ENCODE results near the gene PHPT1. TPM values are rescaled to one million over a fixed set of nuclear protein-coding genes. Genes with fewer than 3 reads are reported as not detected.

PHPT1 gene
- total and polyA plus RNA-seq, 2 of the 13 experiments (the other 11 are each of a cell fraction or from before 2014, with no cell fraction given) = 189 to 192 TPM

DNA sequence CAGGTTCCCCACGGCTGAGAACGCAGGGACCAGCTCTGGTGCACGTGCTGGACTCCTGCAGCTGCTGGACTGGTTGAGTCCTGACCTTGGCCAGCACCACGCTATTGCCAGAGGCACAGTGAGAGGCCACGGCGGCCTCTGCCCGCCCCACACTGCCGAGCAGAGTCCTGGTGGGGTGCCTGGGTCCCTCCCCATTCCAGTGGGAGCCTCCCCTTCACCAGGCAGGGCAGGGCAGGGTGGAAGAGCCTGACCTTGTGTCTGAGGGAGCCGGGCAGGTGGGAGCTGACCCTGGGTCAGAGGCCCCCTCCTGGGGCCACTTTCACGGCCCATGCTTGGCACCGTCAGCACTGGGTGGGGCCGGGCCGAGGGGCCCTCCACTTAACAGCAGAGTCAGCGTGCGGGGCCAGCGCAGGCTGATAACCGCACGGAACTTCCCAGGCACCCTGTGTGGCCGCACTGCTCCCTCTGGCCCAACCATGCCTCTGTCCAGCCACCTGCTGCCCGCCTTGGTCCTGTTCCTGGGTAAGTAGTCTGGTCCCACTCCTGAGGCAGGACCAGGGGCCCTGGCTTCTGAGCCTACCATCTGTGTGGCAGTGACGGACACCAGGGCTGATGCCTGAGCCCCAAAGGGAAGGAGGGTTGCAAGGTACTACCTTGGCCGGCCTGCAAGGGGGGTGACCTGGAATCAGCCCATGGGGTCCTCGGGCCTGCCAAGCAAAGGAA, 2.9 kb downstream of the PHPT1 start, which contains the start of gene MAMDC4 (continued):
- TF ChIP-seq, protein P1, sequence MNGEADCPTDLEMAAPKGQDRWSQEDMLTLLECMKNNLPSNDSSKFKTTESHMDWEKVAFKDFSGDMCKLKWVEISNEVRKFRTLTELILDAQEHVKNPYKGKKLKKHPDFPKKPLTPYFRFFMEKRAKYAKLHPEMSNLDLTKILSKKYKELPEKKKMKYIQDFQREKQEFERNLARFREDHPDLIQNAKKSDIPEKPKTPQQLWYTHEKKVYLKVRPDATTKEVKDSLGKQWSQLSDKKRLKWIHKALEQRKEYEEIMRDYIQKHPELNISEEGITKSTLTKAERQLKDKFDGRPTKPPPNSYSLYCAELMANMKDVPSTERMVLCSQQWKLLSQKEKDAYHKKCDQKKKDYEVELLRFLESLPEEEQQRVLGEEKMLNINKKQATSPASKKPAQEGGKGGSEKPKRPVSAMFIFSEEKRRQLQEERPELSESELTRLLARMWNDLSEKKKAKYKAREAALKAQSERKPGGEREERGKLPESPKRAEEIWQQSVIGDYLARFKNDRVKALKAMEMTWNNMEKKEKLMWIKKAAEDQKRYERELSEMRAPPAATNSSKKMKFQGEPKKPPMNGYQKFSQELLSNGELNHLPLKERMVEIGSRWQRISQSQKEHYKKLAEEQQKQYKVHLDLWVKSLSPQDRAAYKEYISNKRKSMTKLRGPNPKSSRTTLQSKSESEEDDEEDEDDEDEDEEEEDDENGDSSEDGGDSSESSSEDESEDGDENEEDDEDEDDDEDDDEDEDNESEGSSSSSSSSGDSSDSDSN (CRISPR knock-in tag; IDR thresholded peaks at IDR 0.05) = peak; percentile 12; the same call in 1 of the 2 replicates
- TF ChIP-seq ZNF451 (CRISPR knock-in tag; IDR thresholded peaks at IDR 0.05) (0 out of 2 replicates have a peak, but pooled peaks have one; percentile 23), AGO1 (IDR thresholded peaks at IDR 0.05; ENCODE audit: low read depth, low read length, poor library complexity, severe bottlenecking) (peak; percentile 74), RXRA (CRISPR knock-in tag; IDR thresholded peaks at IDR 0.05) (no peak), MYC (CRISPR knock-in tag; IDR thresholded peaks at IDR 0.05; ENCODE audit: borderline replicate concordance) (no peak), ZNF431 (CRISPR knock-in tag; IDR thresholded peaks at IDR 0.05; ENCODE audit: borderline replicate concordance, low read depth) (no peak), AKAP8 (CRISPR knock-in tag; IDR thresholded peaks at IDR 0.05) (peak; percentile 69), HNRNPL (IDR thresholded peaks at IDR 0.05; ENCODE audit: low read depth, low read length) (0 out of 2 replicates have a peak, but pooled peaks have one; percentile 5), ZBTB38 (CRISPR knock-in tag; IDR thresholded peaks at IDR 0.05) (peak; percentile 55; the same call in 1 of the 2 replicates), TAF15 (IDR thresholded peaks at IDR 0.05; ENCODE audit: low read depth, low read length, poor library complexity, severe bottlenecking) (no peak), TOE1 (CRISPR knock-in tag; IDR thresholded peaks at IDR 0.05) (no peak), ZNF552 (CRISPR knock-in tag; IDR thresholded peaks at IDR 0.05; ENCODE audit: borderline replicate concordance) (no peak)
- TF ChIP-seq, protein P2, sequence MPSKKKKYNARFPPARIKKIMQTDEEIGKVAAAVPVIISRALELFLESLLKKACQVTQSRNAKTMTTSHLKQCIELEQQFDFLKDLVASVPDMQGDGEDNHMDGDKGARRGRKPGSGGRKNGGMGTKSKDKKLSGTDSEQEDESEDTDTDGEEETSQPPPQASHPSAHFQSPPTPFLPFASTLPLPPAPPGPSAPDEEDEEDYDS (CRISPR knock-in tag; IDR thresholded peaks at IDR 0.05) = no peak
- TF ChIP-seq, protein P3, sequence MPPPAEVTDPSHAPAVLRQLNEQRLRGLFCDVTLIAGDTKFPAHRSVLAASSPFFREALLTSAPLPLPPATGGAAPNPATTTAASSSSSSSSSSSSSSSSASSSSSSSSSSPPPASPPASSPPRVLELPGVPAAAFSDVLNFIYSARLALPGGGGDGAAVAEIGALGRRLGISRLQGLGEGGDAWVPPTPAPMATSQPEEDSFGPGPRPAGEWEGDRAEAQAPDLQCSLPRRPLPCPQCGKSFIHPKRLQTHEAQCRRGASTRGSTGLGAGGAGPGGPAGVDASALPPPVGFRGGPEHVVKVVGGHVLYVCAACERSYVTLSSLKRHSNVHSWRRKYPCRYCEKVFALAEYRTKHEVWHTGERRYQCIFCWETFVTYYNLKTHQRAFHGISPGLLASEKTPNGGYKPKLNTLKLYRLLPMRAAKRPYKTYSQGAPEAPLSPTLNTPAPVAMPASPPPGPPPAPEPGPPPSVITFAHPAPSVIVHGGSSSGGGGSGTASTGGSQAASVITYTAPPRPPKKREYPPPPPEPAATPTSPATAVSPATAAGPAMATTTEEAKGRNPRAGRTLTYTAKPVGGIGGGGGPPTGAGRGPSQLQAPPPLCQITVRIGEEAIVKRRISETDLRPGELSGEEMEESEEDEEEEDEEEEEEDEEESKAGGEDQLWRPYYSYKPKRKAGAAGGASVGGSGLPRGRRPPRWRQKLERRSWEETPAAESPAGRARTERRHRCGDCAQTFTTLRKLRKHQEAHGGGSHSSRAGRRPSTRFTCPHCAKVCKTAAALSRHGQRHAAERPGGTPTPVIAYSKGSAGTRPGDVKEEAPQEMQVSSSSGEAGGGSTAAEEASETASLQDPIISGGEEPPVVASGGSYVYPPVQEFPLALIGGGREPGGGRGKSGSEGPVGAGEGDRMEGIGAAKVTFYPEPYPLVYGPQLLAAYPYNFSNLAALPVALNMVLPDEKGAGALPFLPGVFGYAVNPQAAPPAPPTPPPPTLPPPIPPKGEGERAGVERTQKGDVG (CRISPR knock-in tag; IDR thresholded peaks at IDR 0.05; ENCODE audit: borderline replicate concordance) = 0 out of 2 replicates have a peak, but pooled peaks have one; percentile 40
- TF ChIP-seq, protein P4, sequence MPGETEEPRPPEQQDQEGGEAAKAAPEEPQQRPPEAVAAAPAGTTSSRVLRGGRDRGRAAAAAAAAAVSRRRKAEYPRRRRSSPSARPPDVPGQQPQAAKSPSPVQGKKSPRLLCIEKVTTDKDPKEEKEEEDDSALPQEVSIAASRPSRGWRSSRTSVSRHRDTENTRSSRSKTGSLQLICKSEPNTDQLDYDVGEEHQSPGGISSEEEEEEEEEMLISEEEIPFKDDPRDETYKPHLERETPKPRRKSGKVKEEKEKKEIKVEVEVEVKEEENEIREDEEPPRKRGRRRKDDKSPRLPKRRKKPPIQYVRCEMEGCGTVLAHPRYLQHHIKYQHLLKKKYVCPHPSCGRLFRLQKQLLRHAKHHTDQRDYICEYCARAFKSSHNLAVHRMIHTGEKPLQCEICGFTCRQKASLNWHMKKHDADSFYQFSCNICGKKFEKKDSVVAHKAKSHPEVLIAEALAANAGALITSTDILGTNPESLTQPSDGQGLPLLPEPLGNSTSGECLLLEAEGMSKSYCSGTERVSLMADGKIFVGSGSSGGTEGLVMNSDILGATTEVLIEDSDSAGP (CRISPR knock-in tag; IDR thresholded peaks at IDR 0.05; ENCODE audit: borderline replicate concordance) = no peak
- TF ChIP-seq, protein P5, sequence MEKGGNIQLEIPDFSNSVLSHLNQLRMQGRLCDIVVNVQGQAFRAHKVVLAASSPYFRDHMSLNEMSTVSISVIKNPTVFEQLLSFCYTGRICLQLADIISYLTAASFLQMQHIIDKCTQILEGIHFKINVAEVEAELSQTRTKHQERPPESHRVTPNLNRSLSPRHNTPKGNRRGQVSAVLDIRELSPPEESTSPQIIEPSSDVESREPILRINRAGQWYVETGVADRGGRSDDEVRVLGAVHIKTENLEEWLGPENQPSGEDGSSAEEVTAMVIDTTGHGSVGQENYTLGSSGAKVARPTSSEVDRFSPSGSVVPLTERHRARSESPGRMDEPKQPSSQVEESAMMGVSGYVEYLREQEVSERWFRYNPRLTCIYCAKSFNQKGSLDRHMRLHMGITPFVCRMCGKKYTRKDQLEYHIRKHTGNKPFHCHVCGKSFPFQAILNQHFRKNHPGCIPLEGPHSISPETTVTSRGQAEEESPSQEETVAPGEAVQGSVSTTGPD (CRISPR knock-in tag; IDR thresholded peaks at IDR 0.05) = peak; percentile 38; the same call in 1 of the 2 replicates

Measured in HepG2 (cell line).